H1 (cell line): ENCODE data around the gene TSC2. TPM values are rescaled to one million over a fixed set of nuclear protein-coding genes. Genes with fewer than 3 reads are reported as not detected.

Experiments used
- CTCF ChIA-PET: fragments of 300-600 bp; sonication (Branson Sonifier 250); formaldehyde crosslinking; loops from one replicate; lab custom pipeline; 2021; ENCODE audit not compliant: partially characterized antibody; lab: Charles Lee
- POLR2A ChIA-PET: fragments of 300-600 bp; sonication (Branson Sonifier 250); formaldehyde crosslinking; loops from one replicate; lab custom pipeline; 2021; ENCODE audit warnings: inconsistent platforms; ENCODE audit not compliant: partially characterized antibody; lab: Charles Lee
- DNase-seq, 2 experiments: peaks; one replicate each; pipeline versions ENCODE4 v3.0.0 to v3.0.0-alpha.2; 2010 to 2022; ENCODE audit warnings: low spot score in 2 of 2, low read depth in 1 of 2, mixed read lengths in 1 of 2
- FAIRE-seq: peaks from 2 replicates; lab custom pipeline; 2011; peaks lifted over from hg19 to GRCh38; lab: Jason Lieb, UNC
- H2AFZ ChIP-seq: 2 replicates; pipeline ENCODE4 v1.8.1; 2012; ENCODE audit warnings: low read length, inconsistent platforms
- H2AK5ac ChIP-seq: 2 replicates; pipeline ENCODE4 v1.6.1; 2013; ENCODE audit warnings: low read depth, low read length
- H2BK120ac ChIP-seq: replicated peaks from 2 replicates; pipeline ENCODE3; 2013; ENCODE audit warnings: low read depth, low read length, inconsistent platforms
- H2BK12ac ChIP-seq: 2 replicates; pipeline ENCODE4 v1.6.1; 2013; ENCODE audit warnings: low read depth, low read length
- H2BK15ac ChIP-seq: 2 replicates; pipeline ENCODE4 v1.6.1; 2013; ENCODE audit warnings: low read length
- H2BK20ac ChIP-seq: 2 replicates; pipeline ENCODE4 v1.6.1; 2013; ENCODE audit warnings: low read length
- H2BK5ac ChIP-seq: 2 replicates; pipeline ENCODE4 v1.6.1; 2013; ENCODE audit warnings: low read depth, low read length
- H3K14ac ChIP-seq: 2 replicates; pipeline ENCODE4 v1.6.1; 2013; ENCODE audit warnings: inconsistent platforms; ENCODE audit not compliant: insufficient read length
- H3K18ac ChIP-seq: 2 replicates; pipeline ENCODE4 v1.6.1; 2013; ENCODE audit warnings: low read length; ENCODE audit errors: extremely low read depth
- H3K23ac ChIP-seq: 2 replicates; pipeline ENCODE4 v1.6.1; 2013; ENCODE audit warnings: inconsistent platforms; ENCODE audit not compliant: insufficient read length
- H3K23me2 ChIP-seq: 2 replicates; pipeline ENCODE4 v1.6.1; 2013; ENCODE audit warnings: low read depth, low read length
- H3K27ac ChIP-seq: 2 replicates; pipeline ENCODE4 v1.6.1; 2011; ENCODE audit warnings: low read depth, low read length, inconsistent platforms
- H3K27me3 ChIP-seq, 4 experiments: replicated peaks in 1 of 4; 1 replicate in 1 of 4; 2 replicates in 3 of 4; pipeline versions ENCODE4 v1.6.1 to v1.8.1; 2011 to 2013; ENCODE audit warnings: low read length in 3 of 4, mild to moderate bottlenecking in 3 of 4, inconsistent platforms in 2 of 4, mixed read lengths in 2 of 4, moderate library complexity in 1 of 4; ENCODE audit not compliant: control insufficient read depth in 3 of 4, insufficient read depth in 3 of 4; ENCODE audit errors: extremely low read depth in 1 of 4
- H3K36me3 ChIP-seq, 4 experiments: 2 replicates each; pipeline versions ENCODE4 v1.6.1 to v1.8.1; 2011 to 2013; ENCODE audit warnings: mild to moderate bottlenecking in 4 of 4, low read length in 3 of 4, moderate library complexity in 2 of 4, control low read depth in 1 of 4, inconsistent platforms in 1 of 4; ENCODE audit not compliant: insufficient read depth in 4 of 4, control insufficient read depth in 2 of 4
- H3K4ac ChIP-seq: replicated peaks from 2 replicates; pipeline ENCODE3; 2013; ENCODE audit warnings: low read length, low read depth, mixed read lengths, inconsistent platforms; ENCODE audit not compliant: insufficient read length
- H3K4me1 ChIP-seq, 4 experiments: replicated peaks in 1 of 4; 1 replicate in 1 of 4; 2 replicates in 3 of 4; pipeline versions ENCODE4 v1.6.1 to v1.8.1; 2011 to 2013; ENCODE audit warnings: low read length in 3 of 4, inconsistent platforms in 2 of 4, mixed read lengths in 1 of 4; ENCODE audit not compliant: insufficient read depth in 4 of 4, control insufficient read depth in 3 of 4
- H3K4me2 ChIP-seq, 2 experiments: 2 replicates each; pipeline versions ENCODE4 v1.6.1 to v1.8.1; 2011 to 2013; ENCODE audit warnings: low read depth in 2 of 2, low read length in 2 of 2, control low read depth in 1 of 2, inconsistent platforms in 1 of 2, mild to moderate bottlenecking in 1 of 2; ENCODE audit not compliant: insufficient read depth in 1 of 2
- H3K4me3 ChIP-seq, 4 experiments: fragments of 200-600, 300-600 bp in 1 of 4; sonication (generic), shearing (Covaris generic), sonication (Bioruptor Twin) in 1 of 4; 2 replicates each; pipeline versions ENCODE4 v1.5.1 to v1.8.1; 2011 to 2016; ENCODE audit warnings: low read length in 4 of 4, low read depth in 3 of 4, control low read depth in 2 of 4, inconsistent platforms in 2 of 4, mild to moderate bottlenecking in 2 of 4, mixed read lengths in 1 of 4, moderate library complexity in 1 of 4; ENCODE audit not compliant: insufficient read depth in 2 of 4; ENCODE audit errors: extremely low read depth in 1 of 4
- H3K56ac ChIP-seq: replicated peaks from 2 replicates; pipeline ENCODE3; 2013; ENCODE audit warnings: low read depth, mild to moderate bottlenecking, mixed read lengths, low read length, inconsistent platforms; ENCODE audit not compliant: insufficient read length
- H3K79me1 ChIP-seq: 2 replicates; pipeline ENCODE4 v1.6.1; 2013; ENCODE audit warnings: low read depth, low read length, control low read depth
- H3K79me2 ChIP-seq, 2 experiments: 2 replicates each; pipeline versions ENCODE4 v1.6.1 to v1.8.1; 2012 to 2013; ENCODE audit warnings: low read length in 2 of 2, mild to moderate bottlenecking in 2 of 2, inconsistent platforms in 1 of 2; ENCODE audit not compliant: insufficient read depth in 2 of 2, control insufficient read depth in 1 of 2
- H3K9ac ChIP-seq, 4 experiments: replicated peaks in 1 of 4; 1 replicate in 1 of 4; 2 replicates in 3 of 4; pipeline versions ENCODE4 v1.6.1 to v1.8.1; 2011 to 2013; ENCODE audit warnings: low read depth in 3 of 4, low read length in 3 of 4, control low read depth in 2 of 4, mild to moderate bottlenecking in 2 of 4, moderate library complexity in 2 of 4, inconsistent platforms in 1 of 4; ENCODE audit errors: extremely low read depth in 1 of 4
- H3K9me3 ChIP-seq, 2 experiments: 2 replicates each; pipeline versions ENCODE4 v1.6.1 to v1.8.1; 2012 to 2013; ENCODE audit warnings: mild to moderate bottlenecking in 2 of 2, moderate library complexity in 2 of 2, control low read depth in 1 of 2, inconsistent platforms in 1 of 2, low read depth in 1 of 2, low read length in 1 of 2, mixed read lengths in 1 of 2; ENCODE audit not compliant: insufficient read depth in 2 of 2
- H4K20me1 ChIP-seq, 2 experiments: replicated peaks in 1 of 2; 2 replicates each; pipeline versions ENCODE3 to v1.8.1; 2011 to 2013; ENCODE audit warnings: inconsistent platforms in 2 of 2, low read length in 2 of 2, mild to moderate bottlenecking in 1 of 2; ENCODE audit not compliant: insufficient read depth in 2 of 2, control insufficient read depth in 1 of 2
- H4K5ac ChIP-seq: 2 replicates; pipeline ENCODE4 v1.6.1; 2013; ENCODE audit warnings: low read length, low read depth, mixed read lengths, inconsistent platforms; ENCODE audit not compliant: insufficient read length
- H4K8ac ChIP-seq: 2 replicates; pipeline ENCODE4 v1.8.0; 2013; ENCODE audit warnings: mild to moderate bottlenecking, moderate library complexity, low read length, inconsistent platforms; ENCODE audit not compliant: insufficient read depth; ENCODE audit errors: extremely low read depth
- H4K91ac ChIP-seq: replicated peaks from 2 replicates; pipeline ENCODE3; 2013; ENCODE audit warnings: low read length, mixed read lengths, inconsistent platforms; ENCODE audit not compliant: insufficient read length
- ATF2 ChIP-seq: IDR thresholded peaks from 2 replicates; pipeline ENCODE4 v1.6.1; 2012; ENCODE audit warnings: low read length, inconsistent platforms
- BCL11A ChIP-seq, 2 experiments: IDR thresholded peaks; one replicate each; pipeline ENCODE4 v1.6.1; 2011; ENCODE audit warnings: low read depth in 2 of 2, low read length in 2 of 2, mild to moderate bottlenecking in 2 of 2
- CHD2 ChIP-seq: IDR thresholded peaks from 2 replicates; pipeline ENCODE4 v1.6.1; 2012; ENCODE audit warnings: low read length, improper control_type of control experiment
- CREB1 ChIP-seq: IDR thresholded peaks from 2 replicates; pipeline ENCODE4 v1.6.1; 2012; ENCODE audit warnings: inconsistent platforms
- GTF2F1 ChIP-seq: IDR thresholded peaks from 2 replicates; pipeline ENCODE4 v1.6.1; 2012; ENCODE audit warnings: low read depth, low read length, improper control_type of control experiment, borderline replicate concordance
- HDAC2 ChIP-seq, 2 experiments: fragments of 300-600 bp in 1 of 2; sonication (generic) in 1 of 2; IDR thresholded peaks; 2 replicates each; pipeline ENCODE4 v1.6.1; 2011 to 2012; ENCODE audit warnings: low read depth in 2 of 2, low read length in 2 of 2, mild to moderate bottlenecking in 2 of 2, moderate library complexity in 2 of 2, borderline replicate concordance in 1 of 2, inconsistent platforms in 1 of 2
- RFX5 ChIP-seq: IDR thresholded peaks from 2 replicates; pipeline ENCODE4 v1.6.1; 2011; ENCODE audit warnings: low read depth, low read length, improper control_type of control experiment, borderline replicate concordance
- TAF1 ChIP-seq: IDR thresholded peaks from 2 replicates; pipeline ENCODE4 v1.6.1; 2011; ENCODE audit warnings: mild to moderate bottlenecking, low read depth, low read length
- TCF12 ChIP-seq: IDR thresholded peaks from 2 replicates; pipeline ENCODE4 v1.6.1; 2011; ENCODE audit warnings: low read depth, mild to moderate bottlenecking, low read length
- USF2 ChIP-seq: IDR thresholded peaks from 2 replicates; pipeline ENCODE4 v1.6.1; 2011; ENCODE audit warnings: low read length, improper control_type of control experiment
- WGBS, 2 experiments: shearing (Covaris generic) in 1 of 2; methylation state at CpG; one replicate each; pipeline versions ENCODE4 v1.1.6 to v1.1.7; 2013 to 2015; ENCODE audit warnings: low lambda C conversion rate in 2 of 2, mixed read lengths in 2 of 2, inconsistent platforms in 1 of 2, low coverage in 1 of 2, missing lambda C conversion rate in 1 of 2; ENCODE audit not compliant: insufficient replicate concordance in 2 of 2, insufficient coverage in 1 of 2, insufficient read length in 1 of 2; ENCODE audit errors: extremely low coverage in 1 of 2, missing lambda C conversion rate in 1 of 2; 5-methylcytosine and 5-hydroxymethylcytosine counted together
- polyA plus RNA-seq, 7 experiments: library from polyadenylated mRNA; depleted of rRNA in 3 of 7; stranded (reverse) in 5 of 7; unstranded in 2 of 7; fragments of >200 nt in 5 of 7; fragments of 200-250 nt in 2 of 7; gene quantifications; 1 replicate in 5 of 7; 2 replicates in 1 of 7; 4 replicates in 1 of 7; pipeline versions ENCODE4 v1.2.1 to v1.2.3, GENCODE V29; 2011 to 2013; ENCODE audit warnings: missing spikeins in 2 of 7, mixed read lengths in 2 of 7
- total RNA-seq: library from RNA; stranded (reverse); fragmentation: NEBNext Ultra II Directional; extraction: Animal tissue kit (Norgen Biotek cat#: 25700); gene quantifications from 2 replicates; pipeline ENCODE4 v1.2.1, GENCODE V29; 2021

Gene TSC2
- total and polyA plus RNA-seq, 2 of the 8 experiments (the other 6 are each of a cell fraction or from before 2014, with no cell fraction given): 65.9 to 96.6 TPM

- WGBS, 2 experiments: 46% methylated on average over 8 of the region's 8 CpGs; no CpG with 5 or more reads in 1 of the 2 experiments
- no peak for FAIRE-seq
- Histone ChIP-seq H3K27me3 (no peaks in the 10 kb centered on the region; a peak in 1 of 7 replicates), H3K56ac (peak overlapping the region; percentile 32), H3K4me1 (peaks cover 0 to 3% (median 1%) of the 10 kb centered on the region in 4 experiments; a peak in 3 of 7 replicates), H2AFZ (no peak overlapping the region), H2BK120ac (no peak overlapping the region), H4K20me1 (peaks cover 0 to 7% of the 10 kb centered on the region in 2 experiments), H3K9ac (peak overlapping the region in 3 of 4 experiments; percentile 8 to 26 (median 20); a peak in 2 of 7 replicates), H3K18ac (no peak overlapping the region), H4K91ac (peak overlapping the region; percentile 55), H3K27ac (no peak overlapping the region), H4K5ac (no peak overlapping the region), H2BK12ac (no peak overlapping the region), H3K23me2 (peaks cover 10% of the 10 kb centered on the region), H2BK20ac (no peak overlapping the region), H3K36me3 (peaks cover 0 to 3% (median 1%) of the 10 kb centered on the region in 4 experiments; a peak in 3 of 8 replicates), H3K14ac (no peak overlapping the region), H3K79me2 (peaks cover 0 to 11% of the 10 kb centered on the region in 2 experiments; a peak in 1 of 4 replicates), H3K79me1 (peaks cover 9% of the 10 kb centered on the region; the same call in 1 of the 2 replicates), H3K4me3 (peak overlapping the region; percentile 42 to 89 (median 86)), H2BK5ac (no peak overlapping the region), H3K23ac (no peak overlapping the region), H4K8ac (peak overlapping the region; percentile 89; the same call in 1 of the 2 replicates), H3K4ac (no peak overlapping the region), H3K4me2 (peak overlapping the region; percentile 68 to 81), H2AK5ac (no peak overlapping the region), H3K9me3 (no peaks in the 10 kb centered on the region), H2BK15ac (no peak overlapping the region)
- ChIA-PET POLR2A (interaction anchor here (0.7 to 4.2 kb wide), 9 partner anchors 7 to 126 kb away, joined by 3 to 38 read pairs (median 6); partner anchors contain the start of genes GFER, RPS2 and TRAF7), CTCF (interaction anchor here (0.5 to 5.3 kb wide), 13 partner anchors 7 to 814 kb away, joined by 3 to 32 read pairs (median 3); partner anchors contain the start of gene NHERF2)
- DNase-seq: no peak
- no peak for TF ChIP-seq TAF1
- no peak for TF ChIP-seq ATF2
- no peak for TF ChIP-seq GTF2F1
- TF ChIP-seq CHD2: no peak
- TF ChIP-seq BCL11A (IDR thresholded peaks at IDR 0.05; ENCODE audit: low read depth in 2 of 2, low read length in 2 of 2): no peak
- no peak for TF ChIP-seq RFX5
- no peak for TF ChIP-seq HDAC2 (IDR thresholded peaks at IDR 0.05; ENCODE audit: borderline replicate concordance in 1 of 2, low read depth in 2 of 2, low read length in 2 of 2)
- no peak for TF ChIP-seq USF2
- TF ChIP-seq CREB1: no peak
- no peak for TF ChIP-seq TCF12
These were observed 874 bp upstream of the TSC2 start for GRCh38 chr16:2046893-2047329.
